Endothelial cell of umbilical vein (primary cell): ENCODE measurements around the gene MYBBP1A. TPM values are rescaled to one million over a fixed set of nuclear protein-coding genes. Genes with fewer than 3 reads are reported as not detected.

Source experiments
- BruUV-seq: library from RNA; stranded (reverse); fragments of 400-500 nt; replicated peaks from 2 replicates; lab custom pipeline; 2021; lab: Mats Ljungman, UMichigan
- CTCF ChIA-PET: fragments of 300-600, 350-600 bp; sonication (Branson Sonifier 250); formaldehyde crosslinking; loops from one replicate; lab custom pipeline; 2021; ENCODE audit warnings: antibody characterized with exemption, inconsistent platforms; lab: Charles Lee
- POLR2A ChIA-PET: fragments of 300-600, 350-600 bp; sonication (Branson Sonifier 250); formaldehyde crosslinking; loops from one replicate; lab custom pipeline; 2021; ENCODE audit warnings: antibody characterized with exemption, inconsistent platforms; lab: Charles Lee
- DNase-seq: peaks from one replicate; pipeline ENCODE4 v3.0.0-alpha.2; 2011; ENCODE audit warnings: low read depth, low spot score
- FAIRE-seq: peaks from 2 replicates; lab custom pipeline; 2011; peaks lifted over from hg19 to GRCh38; lab: Jason Lieb, UNC
- H2AFZ ChIP-seq: 2 replicates; pipeline ENCODE4 v1.6.0; 2012; ENCODE audit warnings: low read depth, low read length, control low read depth, inconsistent platforms
- H3K27ac ChIP-seq: 2 replicates; pipeline ENCODE4 v1.5.1; 2011; ENCODE audit warnings: low read depth, mild to moderate bottlenecking, control low read depth, low read length, moderate library complexity; ENCODE audit not compliant: insufficient read depth
- H3K27me3 ChIP-seq, 2 experiments: 2 replicates each; pipeline versions ENCODE4 v1.6.0 to v1.6.1; 2011; ENCODE audit warnings: low read length in 2 of 2, mixed read lengths in 1 of 2; ENCODE audit not compliant: control insufficient read depth in 2 of 2, insufficient read depth in 2 of 2
- H3K36me3 ChIP-seq, 2 experiments: 2 replicates in 1 of 2; 3 replicates in 1 of 2; pipeline ENCODE4 v1.5.1; 2011; ENCODE audit warnings: low read length in 2 of 2, mild to moderate bottlenecking in 1 of 2, moderate library complexity in 1 of 2; ENCODE audit not compliant: control insufficient read depth in 2 of 2, insufficient read depth in 2 of 2; ENCODE audit errors: extremely low read depth in 1 of 2
- H3K4me1 ChIP-seq: 3 replicates; pipeline ENCODE4 v1.5.1; 2011; ENCODE audit warnings: mild to moderate bottlenecking, low read length; ENCODE audit not compliant: control insufficient read depth, insufficient read depth; ENCODE audit errors: extremely low read depth
- H3K4me2 ChIP-seq: 2 replicates; pipeline ENCODE4 v1.6.1; 2011; ENCODE audit warnings: low read length, control low read depth, mixed read lengths; ENCODE audit not compliant: insufficient read depth
- H3K4me3 ChIP-seq, 3 experiments: fragments of 200-600 bp in 1 of 3; sonication (generic), shearing (Covaris generic) in 1 of 3; replicated peaks in 1 of 3; 2 replicates each; pipeline ENCODE4 v1.5.1; 2011 to 2016; ENCODE audit warnings: control low read depth in 3 of 3, low read length in 3 of 3, mild to moderate bottlenecking in 2 of 3, inconsistent platforms in 1 of 3, low read depth in 1 of 3, moderate library complexity in 1 of 3; ENCODE audit not compliant: insufficient read depth in 1 of 3
- H3K79me2 ChIP-seq: 2 replicates; pipeline ENCODE4 v1.6.0; 2012; ENCODE audit warnings: low read length, inconsistent platforms; ENCODE audit not compliant: control insufficient read depth, insufficient read depth
- H3K9ac ChIP-seq: replicated peaks from 2 replicates; pipeline ENCODE3; 2011; ENCODE audit warnings: low read length, control low read depth; ENCODE audit not compliant: insufficient read depth; ENCODE audit errors: extremely low read depth
- H3K9me1 ChIP-seq: replicated peaks from 3 replicates; pipeline ENCODE4 v1.6.0; 2011; ENCODE audit warnings: mild to moderate bottlenecking, low read length; ENCODE audit not compliant: control insufficient read depth, insufficient read depth; ENCODE audit errors: extremely low read depth
- H3K9me3 ChIP-seq: replicated peaks from 2 replicates; pipeline ENCODE4 v1.5.1; 2012; ENCODE audit warnings: low read length, inconsistent platforms; ENCODE audit not compliant: control insufficient read depth, insufficient read depth
- H4K20me1 ChIP-seq: replicated peaks from 2 replicates; pipeline ENCODE3; 2011; ENCODE audit warnings: mild to moderate bottlenecking, low read length; ENCODE audit not compliant: control insufficient read depth, insufficient read depth; ENCODE audit errors: extremely low read depth
- EZH2 ChIP-seq: IDR thresholded peaks from 2 replicates; pipeline ENCODE4 v1.6.1; 2012; ENCODE audit warnings: borderline replicate concordance, low read depth, mild to moderate bottlenecking, moderate library complexity, low read length, inconsistent platforms; ENCODE audit not compliant: severe bottlenecking
- FOS ChIP-seq: IDR thresholded peaks from 2 replicates; pipeline ENCODE4 v1.6.1; 2011; ENCODE audit warnings: mild to moderate bottlenecking, low read length, moderate library complexity, borderline replicate concordance; ENCODE audit not compliant: insufficient read depth
- GATA2 ChIP-seq: IDR thresholded peaks from 2 replicates; pipeline ENCODE4 v1.7.0; 2011; ENCODE audit warnings: low read depth, mild to moderate bottlenecking, moderate library complexity, mixed read lengths, low read length; ENCODE audit not compliant: insufficient read length, insufficient read depth
- JUN ChIP-seq: IDR thresholded peaks from 2 replicates; pipeline ENCODE4 v1.6.1; 2011; ENCODE audit warnings: borderline replicate concordance, low read depth; ENCODE audit not compliant: insufficient read length, insufficient read depth
- MYC ChIP-seq: IDR thresholded peaks from one replicate; pipeline ENCODE4 v1.6.1; 2011; ENCODE audit warnings: mild to moderate bottlenecking, low read depth, low read length
- POLR2A ChIP-seq: IDR thresholded peaks from 2 replicates; pipeline ENCODE4 v1.6.1; 2012; ENCODE audit warnings: low read depth, mild to moderate bottlenecking, control low read depth, low read length
- POLR2AphosphoS5 ChIP-seq: IDR thresholded peaks from 2 replicates; pipeline ENCODE4 v1.6.1; 2012; ENCODE audit warnings: low read depth, mild to moderate bottlenecking, control low read depth, low read length, moderate library complexity; ENCODE audit not compliant: insufficient read depth
- dilution Hi-C: fragments of 300-500 bp; cut with MboI; formaldehyde crosslinking; loops from one replicate; pipeline ENCODE4 v1.15.0; 2019; ENCODE audit warnings: low sequenced_read_pairs; ENCODE audit not compliant: extremely low pct_ligation_motif_present
- intact Hi-C: fragments of 100-400 bp; cut with micrococcal nuclease; formaldehyde crosslinking; loops from one replicate; pipeline ENCODE4 v1.10.0; 2022
- polyA plus RNA-seq, 4 experiments: library from polyadenylated mRNA; depleted of rRNA in 3 of 4; stranded (reverse) in 3 of 4; unstranded in 1 of 4; fragments of >200 nt; gene quantifications; 2 replicates each; pipeline versions ENCODE4 v1.2.1 to v1.2.3, GENCODE V29; 2011 to 2012; ENCODE audit warnings: missing spikeins in 1 of 4
- total RNA-seq: library from RNA; stranded (reverse); gene quantifications from 2 replicates; pipeline ENCODE4 v1.2.3, GENCODE V29; 2021
- TF ChIP-seq, protein P1 (sequence below): IDR thresholded peaks from 2 replicates; pipeline ENCODE4 v1.6.1; 2011; ENCODE audit not compliant: insufficient read depth, insufficient read length
- TF ChIP-seq, protein P2 (sequence below), 2 donors: IDR thresholded peaks; 1 replicate in 1 of 2; 2 replicates in 1 of 2; pipeline ENCODE4 v1.5.1; 2011; ENCODE audit warnings: low read length in 2 of 2, mild to moderate bottlenecking in 2 of 2, moderate library complexity in 2 of 2, control low read depth in 1 of 2, inconsistent platforms in 1 of 2, low read depth in 1 of 2; ENCODE audit not compliant: insufficient read depth in 1 of 2; ENCODE audit errors: extremely low read depth in 1 of 2

MYBBP1A gene
- total and polyA plus RNA-seq, 2 donors (not counting 3 experiments of a cell fraction or from before 2014, with no cell fraction given): 26.8 to 79.2 TPM

DNA sequence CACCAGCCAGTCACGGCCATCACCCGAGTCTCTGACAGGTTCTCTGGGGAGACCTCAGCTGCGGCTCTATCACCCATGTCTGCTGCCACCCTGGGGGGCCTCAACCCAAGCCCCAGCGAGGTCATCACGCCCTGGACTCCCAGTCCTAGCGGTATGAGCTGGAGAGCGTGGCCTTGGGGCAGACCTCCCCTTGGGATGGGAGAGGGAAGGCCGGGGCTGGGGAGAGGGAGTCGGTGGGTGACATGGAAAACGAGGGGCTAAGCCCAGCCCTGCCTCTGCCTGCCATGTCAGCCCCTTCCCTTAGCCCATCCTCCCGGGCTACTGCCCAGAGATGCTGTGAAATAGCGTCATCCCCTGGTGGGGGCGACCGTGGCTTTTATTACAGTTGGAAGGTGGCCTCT lies 37.8 kb upstream of the MYBBP1A start:
- no peak overlapping the region for H3K4me3 ChIP-seq
- no peaks in the 10 kb centered on the region for H4K20me1 ChIP-seq
- dilution Hi-C loops (no loop called here), intact Hi-C loops (no loop called here)
- CTCF ChIA-PET: interaction anchor here (1.1 kb wide), 1 partner anchor 26 kb away, joined by 4 read pairs; no protein-coding TSS in a partner anchor
- no peak overlapping the region for H2AFZ ChIP-seq
- no peaks in the 10 kb centered on the region for H3K4me1 ChIP-seq
- no peaks in the 10 kb centered on the region for H3K27me3 ChIP-seq
- H3K27ac ChIP-seq: no peak overlapping the region
- no peak overlapping the region for H3K4me2 ChIP-seq
- TF ChIP-seq, protein P1, sequence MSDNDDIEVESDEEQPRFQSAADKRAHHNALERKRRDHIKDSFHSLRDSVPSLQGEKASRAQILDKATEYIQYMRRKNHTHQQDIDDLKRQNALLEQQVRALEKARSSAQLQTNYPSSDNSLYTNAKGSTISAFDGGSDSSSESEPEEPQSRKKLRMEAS: no peak
- no peak for TF ChIP-seq MYC
- TF ChIP-seq POLR2A: no peak
- no peak for TF ChIP-seq POLR2AphosphoS5
- TF ChIP-seq GATA2: no peak
- no peak for TF ChIP-seq JUN
- TF ChIP-seq FOS: no peak
- TF ChIP-seq, protein P2, sequence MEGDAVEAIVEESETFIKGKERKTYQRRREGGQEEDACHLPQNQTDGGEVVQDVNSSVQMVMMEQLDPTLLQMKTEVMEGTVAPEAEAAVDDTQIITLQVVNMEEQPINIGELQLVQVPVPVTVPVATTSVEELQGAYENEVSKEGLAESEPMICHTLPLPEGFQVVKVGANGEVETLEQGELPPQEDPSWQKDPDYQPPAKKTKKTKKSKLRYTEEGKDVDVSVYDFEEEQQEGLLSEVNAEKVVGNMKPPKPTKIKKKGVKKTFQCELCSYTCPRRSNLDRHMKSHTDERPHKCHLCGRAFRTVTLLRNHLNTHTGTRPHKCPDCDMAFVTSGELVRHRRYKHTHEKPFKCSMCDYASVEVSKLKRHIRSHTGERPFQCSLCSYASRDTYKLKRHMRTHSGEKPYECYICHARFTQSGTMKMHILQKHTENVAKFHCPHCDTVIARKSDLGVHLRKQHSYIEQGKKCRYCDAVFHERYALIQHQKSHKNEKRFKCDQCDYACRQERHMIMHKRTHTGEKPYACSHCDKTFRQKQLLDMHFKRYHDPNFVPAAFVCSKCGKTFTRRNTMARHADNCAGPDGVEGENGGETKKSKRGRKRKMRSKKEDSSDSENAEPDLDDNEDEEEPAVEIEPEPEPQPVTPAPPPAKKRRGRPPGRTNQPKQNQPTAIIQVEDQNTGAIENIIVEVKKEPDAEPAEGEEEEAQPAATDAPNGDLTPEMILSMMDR (IDR thresholded peaks at IDR 0.05; ENCODE audit: extremely low read depth in 1 of 2, insufficient read depth in 1 of 2, low read depth in 1 of 2, low read length in 2 of 2): no peak
- no peak for TF ChIP-seq EZH2
- FAIRE-seq: no peak
- no peaks in the 10 kb centered on the region for H3K36me3 ChIP-seq
- no peak overlapping the region for H3K9ac ChIP-seq
- no peak for DNase-seq
- POLR2A ChIA-PET: no interaction called here
- no peaks in the 10 kb centered on the region for H3K9me3 ChIP-seq
- no peaks in the 10 kb centered on the region for H3K9me1 ChIP-seq
- H3K79me2 ChIP-seq: no peaks in the 10 kb centered on the region
- BruUV-seq: no TSS peak
